HG03280 (cell line): ENCODE measurements around the gene FARP2.
"Not testable (repeated sequence)": the region's sequence is repeated elsewhere in the genome, so short reads cannot be mapped to it uniquely, and the experiment has no call there.

Source experiments
- ATAC-seq: cut with Tn5 transposase; IDR thresholded peaks from one replicate; pipeline ENCODE4 v1.9.1; 2021; ENCODE audit warnings: mild to moderate bottlenecking, moderate library complexity; ENCODE audit not compliant: unreplicated experiment

Gene FARP2, protein sequence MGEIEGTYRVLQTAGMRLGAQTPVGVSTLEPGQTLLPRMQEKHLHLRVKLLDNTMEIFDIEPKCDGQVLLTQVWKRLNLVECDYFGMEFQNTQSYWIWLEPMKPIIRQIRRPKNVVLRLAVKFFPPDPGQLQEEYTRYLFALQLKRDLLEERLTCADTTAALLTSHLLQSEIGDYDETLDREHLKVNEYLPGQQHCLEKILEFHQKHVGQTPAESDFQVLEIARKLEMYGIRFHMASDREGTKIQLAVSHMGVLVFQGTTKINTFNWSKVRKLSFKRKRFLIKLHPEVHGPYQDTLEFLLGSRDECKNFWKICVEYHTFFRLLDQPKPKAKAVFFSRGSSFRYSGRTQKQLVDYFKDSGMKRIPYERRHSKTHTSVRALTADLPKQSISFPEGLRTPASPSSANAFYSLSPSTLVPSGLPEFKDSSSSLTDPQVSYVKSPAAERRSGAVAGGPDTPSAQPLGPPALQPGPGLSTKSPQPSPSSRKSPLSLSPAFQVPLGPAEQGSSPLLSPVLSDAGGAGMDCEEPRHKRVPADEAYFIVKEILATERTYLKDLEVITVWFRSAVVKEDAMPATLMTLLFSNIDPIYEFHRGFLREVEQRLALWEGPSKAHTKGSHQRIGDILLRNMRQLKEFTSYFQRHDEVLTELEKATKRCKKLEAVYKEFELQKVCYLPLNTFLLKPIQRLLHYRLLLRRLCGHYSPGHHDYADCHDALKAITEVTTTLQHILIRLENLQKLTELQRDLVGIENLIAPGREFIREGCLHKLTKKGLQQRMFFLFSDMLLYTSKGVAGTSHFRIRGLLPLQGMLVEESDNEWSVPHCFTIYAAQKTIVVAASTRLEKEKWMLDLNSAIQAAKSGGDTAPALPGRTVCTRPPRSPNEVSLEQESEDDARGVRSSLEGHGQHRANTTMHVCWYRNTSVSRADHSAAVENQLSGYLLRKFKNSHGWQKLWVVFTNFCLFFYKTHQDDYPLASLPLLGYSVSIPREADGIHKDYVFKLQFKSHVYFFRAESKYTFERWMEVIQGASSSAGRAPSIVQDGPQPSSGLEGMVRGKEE

GRCh38 chr2:241355983-241356870 lies at the start of gene FARP2:
FARP2 (plus strand) TSS chr2:241356285; CDS start chr2:241373108, 16,823 bp downstream.
- peak; percentile 86 for ATAC-seq

GRCh38 chr2:241307055-241307454 lies 49.0 kb upstream of the FARP2 start:
- no peak for ATAC-seq

- no peak for ATAC-seq
Measured at GRCh38 chr2:241308267-241308666, 47.8 kb upstream of the FARP2 start.

GRCh38 chr2:241308832-241309500 lies 47.1 kb upstream of the FARP2 start:
- ATAC-seq = no peak

- ATAC-seq = peak; percentile 31
Measured at GRCh38 chr2:241309684-241310117, 46.4 kb upstream of the FARP2 start.

- no peak for ATAC-seq
Measured at GRCh38 chr2:241310917-241311566, 45.0 kb upstream of the FARP2 start.

- no peak for ATAC-seq
Measured at GRCh38 chr2:241312082-241312481, 44.0 kb upstream of the FARP2 start.

DNA sequence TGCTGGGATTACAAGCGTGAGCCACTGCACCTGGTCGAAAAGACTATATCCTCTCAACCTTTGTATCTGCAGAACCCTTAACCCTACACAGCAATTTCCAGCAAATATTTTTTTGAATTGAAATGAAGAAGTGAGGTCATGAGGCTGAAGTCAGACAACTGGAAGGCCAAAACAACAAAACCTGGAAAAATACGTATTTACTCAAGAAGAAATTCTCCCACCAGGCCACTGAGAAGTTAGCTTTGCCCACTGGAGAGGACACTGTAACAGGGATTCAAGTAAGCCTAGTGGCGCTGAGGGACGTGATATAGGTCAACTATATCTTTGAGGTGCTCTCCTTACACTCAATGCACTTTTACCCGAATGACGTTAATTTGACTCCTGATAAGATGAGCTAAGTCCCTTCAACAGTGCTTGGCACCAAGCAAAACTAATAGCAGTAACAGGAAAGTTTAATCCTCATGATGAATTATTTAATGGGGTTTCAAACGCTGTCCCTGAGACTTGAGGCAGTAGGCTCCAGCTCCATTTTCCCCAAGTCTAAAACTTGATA lies 42.5 kb upstream of the FARP2 start:
- ATAC-seq = no peak

GRCh38 chr2:241314226-241315092 lies 41.6 kb upstream of the FARP2 start:
- no peak for ATAC-seq

- ATAC-seq = peak; percentile 66
Measured at GRCh38 chr2:241315093-241315878, 40.8 kb upstream of the FARP2 start, which contains the start of gene HDLBP. HDLBP (minus strand) TSS chr2:241315672; CDS start chr2:241266869, 48,803 bp downstream.

DNA sequence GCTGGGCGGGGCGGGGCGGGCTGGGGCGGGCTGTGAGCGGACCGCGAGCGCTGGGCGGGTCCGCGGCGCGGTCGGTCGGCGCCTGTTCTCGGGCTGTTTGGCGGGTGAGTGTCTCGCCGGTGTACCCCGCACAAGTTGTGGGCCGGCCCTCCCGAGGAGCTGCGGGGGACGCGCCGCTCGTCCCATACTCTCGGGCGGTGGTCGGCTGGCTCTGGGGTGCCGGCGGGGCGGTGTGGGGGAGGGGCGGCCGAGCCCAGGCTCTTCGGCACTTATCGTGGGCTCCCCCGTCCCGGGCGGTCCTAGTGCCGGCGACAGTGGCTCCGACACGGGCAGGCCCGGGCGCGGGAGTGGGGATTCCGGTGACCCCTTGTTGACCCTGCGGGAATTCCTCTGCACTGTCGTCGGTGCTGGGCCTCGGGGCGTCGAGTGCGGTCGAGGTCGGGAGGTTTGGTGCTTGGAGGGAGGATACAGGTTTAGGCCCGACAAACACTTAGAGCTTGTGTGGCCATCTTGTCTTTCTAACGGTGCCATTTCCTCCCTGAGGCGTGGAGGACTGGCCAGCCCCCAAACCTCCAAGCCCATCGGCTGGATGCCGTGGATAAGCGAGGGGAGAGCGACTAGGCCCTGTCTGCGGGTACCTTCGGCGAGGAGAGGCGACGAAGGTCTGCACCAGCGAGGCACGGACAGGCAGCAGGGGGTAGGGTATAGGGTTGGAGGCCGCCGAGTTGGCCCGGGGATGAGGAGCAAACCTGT lies 40.0 kb upstream of the FARP2 start, which contains the start of gene SEPTIN2:
SEPTIN2 (plus strand) TSS at position 47 of the 753 bp plus-strand sequence. CDS start 8,308 bp downstream, outside the sequence.
- peak; percentile 38 for ATAC-seq

DNA sequence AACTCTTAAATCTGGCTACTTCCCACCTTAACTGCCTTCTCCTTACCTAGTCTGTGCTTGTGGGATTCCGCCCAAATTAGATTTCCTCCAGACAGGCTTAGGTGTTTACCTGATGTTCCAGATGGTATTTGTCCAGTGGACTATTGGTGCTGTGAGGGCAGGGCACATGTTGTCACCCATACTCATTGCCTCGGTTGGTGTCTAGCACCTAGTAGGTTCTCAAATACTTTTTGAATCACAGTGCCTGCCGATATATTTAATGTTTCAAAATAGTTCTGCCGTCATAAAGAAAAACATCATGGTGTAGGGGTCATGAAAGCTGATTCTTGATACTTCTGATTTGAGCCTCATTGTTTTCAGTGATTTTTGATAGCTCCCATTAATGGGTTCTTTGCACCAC lies 39.3 kb upstream of the FARP2 start:
- no peak for ATAC-seq

- no peak for ATAC-seq
Measured at GRCh38 chr2:241317391-241317790, 38.7 kb upstream of the FARP2 start.

- not testable (repeated sequence) for ATAC-seq
Measured at GRCh38 chr2:241318830-241319229, 37.3 kb upstream of the FARP2 start.

DNA sequence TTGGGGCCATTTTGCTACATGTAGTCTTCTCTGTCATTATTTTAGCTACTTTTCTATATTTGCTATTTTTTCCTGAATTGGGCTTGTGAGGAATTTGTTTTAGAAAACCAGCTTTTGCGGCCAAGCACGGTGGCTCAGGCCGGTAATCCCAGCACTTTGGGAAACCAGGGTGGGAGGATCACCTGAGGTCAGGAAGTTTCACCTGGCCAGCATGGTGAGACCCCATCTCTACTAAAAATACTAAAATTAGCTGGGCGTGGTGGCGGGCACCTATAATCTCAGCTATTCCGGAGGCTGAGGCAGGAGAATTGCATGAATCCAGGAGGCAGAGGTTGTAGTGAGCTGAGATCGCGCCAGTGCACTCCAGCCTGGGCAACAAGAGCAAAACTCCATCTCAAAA lies 35.7 kb upstream of the FARP2 start:
- no peak for ATAC-seq

GRCh38 chr2:241321033-241321432 lies 35.1 kb upstream of the FARP2 start:
- no peak for ATAC-seq
